Activated CD8-positive, alpha-beta T cell treated with anti-CD3 and anti-CD28 coated beads for 36 hours (primary cell): ENCODE data around the gene CHD9. TPM values are rescaled to one million over a fixed set of nuclear protein-coding genes. Genes with fewer than 3 reads are reported as not detected.

Experiments
- ATAC-seq: fragments of 200-7000 bp; cut with Tn5 transposase; one replicate; pipeline ENCODE4 v1.10.0; 2021; ENCODE audit warnings: mild to moderate bottlenecking, moderate library complexity
- CTCF ChIA-PET: fragments of 350-600 bp; sonication (Branson Sonifier 250); formaldehyde crosslinking; loops from one replicate; lab custom pipeline; 2021; ENCODE audit warnings: antibody characterized with exemption; lab: Charles Lee
- POLR2A ChIA-PET: fragments of 350-600 bp; sonication (Branson Sonifier 250); formaldehyde crosslinking; loops from one replicate; lab custom pipeline; 2021; ENCODE audit warnings: antibody characterized with exemption; lab: Charles Lee
- DNase-seq: peaks from one replicate; pipeline ENCODE4 v3.0.0-alpha.2; 2020
- H3K27ac Mint-ChIP-seq: one replicate; pipeline ENCODE4 v1.8.0; 2021; ENCODE audit warnings: mild to moderate bottlenecking, mixed read lengths
- H3K27me3 Mint-ChIP-seq: one replicate; pipeline ENCODE4 v1.8.0; 2021; ENCODE audit warnings: mixed read lengths
- H3K36me3 Mint-ChIP-seq: one replicate; pipeline ENCODE4 v1.8.0; 2021; ENCODE audit warnings: low read depth, mixed read lengths
- H3K4me1 Mint-ChIP-seq: one replicate; pipeline ENCODE4 v1.8.0; 2021; ENCODE audit warnings: low read depth, mixed read lengths
- H3K4me3 Mint-ChIP-seq: one replicate; pipeline ENCODE4 v1.8.0; 2021; ENCODE audit warnings: mild to moderate bottlenecking, moderate library complexity, mixed read lengths
- H3K9me3 Mint-ChIP-seq: one replicate; pipeline ENCODE4 v1.8.0; 2021; ENCODE audit warnings: mixed read lengths
- CTCF ChIP-seq: fragments of 200-600 bp; IDR thresholded peaks from one replicate; pipeline ENCODE4 v1.8.0; 2022; ENCODE audit warnings: antibody characterized with exemption, mild to moderate bottlenecking
- intact Hi-C: fragments of 100-400 bp; cut with micrococcal nuclease; formaldehyde crosslinking; loops from one replicate; pipeline ENCODE4 v1.10.0; 2022
- total RNA-seq, 2 experiments: library from RNA; stranded (reverse); gene quantifications; one replicate each; pipeline ENCODE4 v1.2.3, GENCODE V29; 2021

Gene CHD9
- total RNA-seq, 2 experiments from 2014 or later: 13.8 to 16.3 TPM

DNA sequence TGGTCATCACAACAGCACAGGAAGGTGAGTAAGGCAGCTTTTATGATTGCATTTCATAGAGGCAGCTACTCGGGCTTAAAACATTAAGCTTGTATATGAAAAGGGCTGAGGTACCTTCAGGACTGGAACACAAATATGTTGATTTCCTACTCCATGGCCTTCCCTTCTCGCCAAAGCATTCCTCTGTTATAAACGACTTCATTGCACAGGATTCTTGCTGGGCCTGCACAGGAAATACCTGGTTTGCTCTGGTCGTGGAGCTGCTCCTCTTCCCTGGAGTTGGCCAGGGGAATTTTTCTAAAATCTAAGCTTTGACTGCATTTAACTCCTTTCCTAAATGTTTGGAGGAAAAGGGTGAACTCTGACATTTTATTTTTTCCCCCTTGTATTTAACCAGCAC, 49.0 kb downstream of the CHD9 start:
- H3K36me3 Mint-ChIP-seq: no peaks in the 10 kb centered on the region
- ChIA-PET POLR2A (no interaction called here), CTCF (interaction anchor here (1.7 kb wide), 1 partner anchor 49 kb away, joined by 6 read pairs; the partner anchor contains the start of gene CHD9)
- DNase-seq (no peak), ATAC-seq (no peak)
- H3K4me3 Mint-ChIP-seq: no peak overlapping the region
- no peak overlapping the region for H3K27ac Mint-ChIP-seq
- no peaks in the 10 kb centered on the region for H3K9me3 Mint-ChIP-seq
- no peaks in the 10 kb centered on the region for H3K27me3 Mint-ChIP-seq
- intact Hi-C loops: no loop called here
- TF ChIP-seq CTCF: no peak
- H3K4me1 Mint-ChIP-seq: peaks cover 13% of the 10 kb centered on the region

GRCh38 chr16:53105565-53105964, 50.8 kb downstream of the CHD9 start:
- POLR2A ChIA-PET: interaction anchor here (0.6 kb wide), 1 partner anchor 357 kb away, joined by 3 read pairs; no protein-coding TSS in a partner anchor
- DNase-seq: no peak
- Mint-ChIP-seq H3K9me3 (no peaks in the 10 kb centered on the region), H3K4me1 (no peaks in the 10 kb centered on the region), H3K4me3 (no peak overlapping the region), H3K27ac (no peak overlapping the region), H3K36me3 (no peaks in the 10 kb centered on the region), H3K27me3 (no peaks in the 10 kb centered on the region)
- CTCF ChIA-PET: no interaction called here
- no peak for TF ChIP-seq CTCF
- intact Hi-C loops: no loop called here
- ATAC-seq: no peak

GRCh38 chr16:53111078-53111791, 56.4 kb downstream of the CHD9 start:
- H3K27ac Mint-ChIP-seq: no peak overlapping the region
- H3K4me3 Mint-ChIP-seq: no peak overlapping the region
- H3K27me3 Mint-ChIP-seq: no peaks in the 10 kb centered on the region
- intact Hi-C loops: no loop called here
- H3K9me3 Mint-ChIP-seq: no peaks in the 10 kb centered on the region
- no peak for ATAC-seq
- TF ChIP-seq CTCF: no peak
- no peaks in the 10 kb centered on the region for H3K36me3 Mint-ChIP-seq
- H3K4me1 Mint-ChIP-seq: peaks cover 5% of the 10 kb centered on the region
- CTCF ChIA-PET: interaction anchor here (0.8 kb wide), 1 partner anchor 56 kb away, joined by 3 read pairs; the partner anchor contains the start of gene CHD9
- DNase-seq: no peak
- POLR2A ChIA-PET: interaction anchor here (1.4 kb wide), 1 partner anchor 20 kb away, joined by 3 read pairs; no protein-coding TSS in a partner anchor

GRCh38 chr16:53112015-53112414, 57.2 kb downstream of the CHD9 start:
- H3K36me3 Mint-ChIP-seq: no peaks in the 10 kb centered on the region
- peaks cover 5% of the 10 kb centered on the region for H3K4me1 Mint-ChIP-seq
- H3K9me3 Mint-ChIP-seq: no peaks in the 10 kb centered on the region
- no peak for DNase-seq
- ATAC-seq: no peak
- intact Hi-C loops: no loop called here
- no peak overlapping the region for H3K4me3 Mint-ChIP-seq
- ChIA-PET POLR2A (interaction anchor here (1.4 kb wide), 1 partner anchor 20 kb away, joined by 3 read pairs; no protein-coding TSS in a partner anchor), CTCF (no interaction called here)
- no peak for TF ChIP-seq CTCF
- H3K27ac Mint-ChIP-seq: no peak overlapping the region
- H3K27me3 Mint-ChIP-seq: no peaks in the 10 kb centered on the region

- intact Hi-C loops: no loop called here
- DNase-seq (no peak), ATAC-seq (no peak)
- H3K9me3 Mint-ChIP-seq: no peaks in the 10 kb centered on the region
- CTCF ChIA-PET: no interaction called here
- H3K4me1 Mint-ChIP-seq: peaks cover 5% of the 10 kb centered on the region
- no peaks in the 10 kb centered on the region for H3K27me3 Mint-ChIP-seq
- TF ChIP-seq CTCF: no peak
- no peak overlapping the region for H3K4me3 Mint-ChIP-seq
- no peaks in the 10 kb centered on the region for H3K36me3 Mint-ChIP-seq
- POLR2A ChIA-PET: no interaction called here
- H3K27ac Mint-ChIP-seq: no peak overlapping the region
Observed at GRCh38 chr16:53115047-53115446, 60.3 kb downstream of the CHD9 start.
